GM12878 (cell line): Measurements from ENCODE around the gene C4B. TPM values are rescaled to one million over a fixed set of nuclear protein-coding genes. Genes with fewer than 3 reads are reported as not detected.

ENCODE experiments used
- ATAC-seq: fragments of 200-7000 bp; cut with Tn5 transposase; 3 replicates; pipeline ENCODE4 v1.9.1; 2020; ENCODE audit warnings: mild to moderate bottlenecking, moderate library complexity
- BruUV-seq: library from RNA; stranded (reverse); fragments of 400-500 nt; replicated peaks from 2 replicates; lab custom pipeline; 2021; lab: Mats Ljungman, UMichigan
- CTCF ChIA-PET: fragments of 300-600 bp; sonication (Branson Sonifier 250); formaldehyde crosslinking; extraction: SDS; loops from one replicate; lab custom pipeline; 2021; ENCODE audit warnings: inconsistent platforms; lab: Yijun Ruan, JAX
- POLR2A ChIA-PET: fragments of 350-600 bp; formaldehyde crosslinking; extraction: SDS; loops from one replicate; lab custom pipeline; 2021; ENCODE audit warnings: inconsistent platforms; lab: Charles Lee
- RAD21 ChIA-PET: fragments of 300-600 bp; sonication (Branson Sonifier 250); formaldehyde crosslinking; loops from one replicate; lab custom pipeline; 2023; ENCODE audit warnings: antibody characterized with exemption; ENCODE audit not compliant: unreplicated experiment; lab: Charles Lee
- SMC1A ChIA-PET: fragments of 300-600 bp; sonication (Branson Sonifier 250); formaldehyde crosslinking; loops from one replicate; lab custom pipeline; 2023; ENCODE audit not compliant: unreplicated experiment, uncharacterized antibody; lab: Charles Lee
- DNase-seq: peaks from one replicate; pipeline ENCODE4 v3.0.0-alpha.2; 2011; ENCODE audit warnings: low read depth, low spot score
- FAIRE-seq: peaks from 3 replicates; lab custom pipeline; 2011; peaks lifted over from hg19 to GRCh38; lab: Jason Lieb, UNC
- H2AFZ ChIP-seq: 2 replicates; pipeline ENCODE4 v1.6.0; 2011; ENCODE audit warnings: low read depth, low read length, control low read depth; ENCODE audit not compliant: control insufficient read depth
- H3K27ac ChIP-seq: 2 replicates; pipeline ENCODE4 v1.5.1; 2011; ENCODE audit warnings: control low read depth; ENCODE audit not compliant: control insufficient read depth, insufficient read depth
- H3K27me3 ChIP-seq, 2 experiments: replicated peaks in 1 of 2; 2 replicates each; pipeline versions ENCODE4 v1.6.0 to v1.6.1; 2011; ENCODE audit warnings: low read length in 1 of 2; ENCODE audit not compliant: control insufficient read depth in 2 of 2, insufficient read depth in 2 of 2
- H3K36me3 ChIP-seq, 2 experiments: 2 replicates each; pipeline ENCODE4 v1.5.1; 2011; ENCODE audit warnings: low read length in 1 of 2; ENCODE audit not compliant: control insufficient read depth in 2 of 2, insufficient read depth in 2 of 2
- H3K4me1 ChIP-seq: 2 replicates; pipeline ENCODE4 v1.6.1; 2011; ENCODE audit warnings: mild to moderate bottlenecking, low read length, moderate library complexity, mixed read lengths; ENCODE audit not compliant: control insufficient read depth, insufficient read depth
- H3K4me2 ChIP-seq: 2 replicates; pipeline ENCODE4 v1.6.0; 2011; ENCODE audit warnings: control low read depth; ENCODE audit not compliant: control insufficient read depth, insufficient read depth
- H3K4me3 ChIP-seq: fragments of 200-600 bp; sonication (generic); 2 replicates; pipeline ENCODE4 v1.5.1; 2016
- H3K79me2 ChIP-seq: 2 replicates; pipeline ENCODE4 v1.6.0; 2011; ENCODE audit warnings: low read length; ENCODE audit not compliant: control insufficient read depth, insufficient read depth
- H3K9ac ChIP-seq: 2 replicates; pipeline ENCODE4 v1.8.0; 2011; ENCODE audit warnings: low read length, control low read depth, mixed read lengths; ENCODE audit not compliant: control insufficient read depth, insufficient read depth
- H3K9me3 ChIP-seq: replicated peaks from 3 replicates; pipeline ENCODE4 v1.5.1; 2011; ENCODE audit warnings: mild to moderate bottlenecking, low read length; ENCODE audit not compliant: control insufficient read depth, insufficient read depth
- H4K20me1 ChIP-seq: 2 replicates; pipeline ENCODE4 v1.6.0; 2011; ENCODE audit not compliant: control insufficient read depth, insufficient read depth
- CBX3 ChIP-seq: fragments of 200-600 bp; sonication (generic); IDR thresholded peaks from 2 replicates; pipeline ENCODE4 v1.6.1; 2016; ENCODE audit warnings: low read depth, borderline replicate concordance
- CEBPB ChIP-seq, 2 experiments: fragments of 150-350 bp in 1 of 2; IDR thresholded peaks; 2 replicates each; pipeline ENCODE4 v1.6.1; 2012 to 2014; ENCODE audit warnings: low read depth in 2 of 2, low read length in 2 of 2, borderline replicate concordance in 1 of 2, inconsistent platforms in 1 of 2
- CHD1 ChIP-seq: IDR thresholded peaks from 2 replicates; pipeline ENCODE4 v1.6.1; 2012; ENCODE audit warnings: low read depth, low read length, improper control_type of control experiment
- CREM ChIP-seq: IDR thresholded peaks from 2 replicates; pipeline ENCODE4 v1.6.1; 2014; ENCODE audit warnings: antibody characterized with exemption, low read depth
- DPF2 ChIP-seq: fragments of 450-650 bp; IDR thresholded peaks from 2 replicates; pipeline ENCODE4 v1.6.1; 2017; ENCODE audit warnings: mild to moderate bottlenecking
- MXI1 ChIP-seq: fragments of 150-350 bp; IDR thresholded peaks from 2 replicates; pipeline ENCODE4 v1.6.1; 2011; ENCODE audit warnings: low read depth, mild to moderate bottlenecking, inconsistent platforms, low read length, improper control_type of control experiment
- NFIC ChIP-seq: IDR thresholded peaks from 2 replicates; pipeline ENCODE4 v1.6.1; 2012; ENCODE audit warnings: low read depth, mild to moderate bottlenecking, inconsistent platforms, low read length, moderate library complexity
- NFXL1 ChIP-seq: fragments of 450-650 bp; IDR thresholded peaks from 2 replicates; pipeline ENCODE4 v1.6.1; 2017; ENCODE audit warnings: antibody characterized with exemption, mild to moderate bottlenecking, borderline replicate concordance
- NR2F1 ChIP-seq: fragments of 450-650 bp; conservative IDR thresholded peaks from 2 replicates; pipeline ENCODE4 v1.6.1; 2017; ENCODE audit warnings: mild to moderate bottlenecking
- RB1 ChIP-seq: fragments of 450-650 bp; formaldehyde crosslinking; IDR thresholded peaks from 2 replicates; pipeline ENCODE4 v1.6.1; 2017; ENCODE audit warnings: mild to moderate bottlenecking, borderline replicate concordance
- SMARCA5 ChIP-seq: fragments of 450-650 bp; IDR thresholded peaks from 2 replicates; pipeline ENCODE4 v1.6.1; 2017; ENCODE audit warnings: mild to moderate bottlenecking
- SPI1 ChIP-seq: IDR thresholded peaks from 2 replicates; pipeline ENCODE4 v1.6.1; 2011; ENCODE audit warnings: low read depth, mild to moderate bottlenecking, low read length, moderate library complexity, borderline replicate concordance; ENCODE audit not compliant: insufficient read depth
- ZBTB40 ChIP-seq: fragments of 450-650 bp; IDR thresholded peaks from 2 replicates; pipeline ENCODE4 v1.6.1; 2016; ENCODE audit warnings: mild to moderate bottlenecking, moderate library complexity, borderline replicate concordance
- ZNF24 ChIP-seq: fragments of 450-650 bp; IDR thresholded peaks from 2 replicates; pipeline ENCODE4 v1.6.1; 2017; ENCODE audit warnings: antibody characterized with exemption, mild to moderate bottlenecking
- ZNF622 ChIP-seq: fragments of 450-650 bp; IDR thresholded peaks from 2 replicates; pipeline ENCODE4 v1.6.1; 2017; ENCODE audit warnings: mild to moderate bottlenecking, inconsistent platforms
- WGBS: methylation state at CpG from one replicate; pipeline ENCODE4 v1.1.6; 2016; ENCODE audit warnings: low lambda C conversion rate; ENCODE audit not compliant: insufficient replicate concordance, insufficient coverage; ENCODE audit errors: missing lambda C conversion rate; 5-methylcytosine and 5-hydroxymethylcytosine counted together
- in situ Hi-C: fragments of 300-500 bp; cut with MboI; formaldehyde crosslinking; loops from 9 replicates; pipeline ENCODE4 v1.14.3; 2018; ENCODE audit warnings: mixed read lengths
- intact Hi-C: fragments of 100-400 bp; cut with micrococcal nuclease; formaldehyde crosslinking; loops from one replicate; pipeline ENCODE4 v1.14.2; 2022; ENCODE audit not compliant: unreplicated experiment
- polyA plus RNA-seq, 11 experiments: library from polyadenylated mRNA; depleted of rRNA in 4 of 11; unstranded in 6 of 11; stranded (reverse) in 5 of 11; fragments of >200 nt; fragmentation: Nextera tagmentation in 4 of 11; fragmentation: Illumina TruSeq in 1 of 11; extraction: Ambion mirVana in 4 of 11; extraction: Trizol in 1 of 11; gene quantifications; 1 replicate in 1 of 11; 2 replicates in 10 of 11; pipeline versions ENCODE4 v1.2.1 to v1.2.3, GENCODE V29; 2011 to 2016; ENCODE audit warnings: inconsistent platforms in 2 of 11, missing spikeins in 2 of 11, low read depth in 1 of 11
- total RNA-seq, 4 experiments: library from RNA; depleted of rRNA in 3 of 4; stranded (reverse); fragments of >200 nt in 3 of 4; fragmentation: Illumina TruSeq in 1 of 4; extraction: Trizol in 1 of 4; gene quantifications; 2 replicates each; pipeline versions ENCODE4 v1.2.1 to v1.2.3, GENCODE V29; 2013 to 2021

The C4B gene
- total and polyA plus RNA-seq, 10 of the 15 experiments (the other 5 are each of a cell fraction or from before 2014, with no cell fraction given) = 0.13 to 5.6 (median 1.7) TPM; not detected in 1

GRCh38 chr6:32069460-32069859 is 54.9 kb downstream of the C4B start:
- CTCF ChIA-PET = interaction anchor here (0.6 kb wide), 1 partner anchor 117 kb away, joined by 3 read pairs; no protein-coding TSS in a partner anchor
- SMC1A ChIA-PET = no interaction called here
- Histone ChIP-seq H3K27ac (no peak overlapping the region), H4K20me1 (no peaks in the 10 kb centered on the region), H3K27me3 (peaks cover 0 to 3% of the 10 kb centered on the region in 2 experiments; a peak in 2 of 4 replicates), H3K4me1 (no peaks in the 10 kb centered on the region), H3K4me3 (no peak overlapping the region), H3K9me3 (no peaks in the 10 kb centered on the region), H3K9ac (no peak overlapping the region), H3K4me2 (no peak overlapping the region), H3K36me3 (no peaks in the 10 kb centered on the region), H2AFZ (no peak overlapping the region), H3K79me2 (no peaks in the 10 kb centered on the region)
- WGBS = 47% methylated on average over 17 of the region's 17 CpGs
- RAD21 ChIA-PET = no interaction called here
- no TSS peak for BruUV-seq
- TF ChIP-seq NFXL1 (no peak), RB1 (no peak), SMARCA5 (no peak), CREM (no peak)
- POLR2A ChIA-PET = no interaction called here
- FAIRE-seq (no peak), DNase-seq (no peak), ATAC-seq (no peak)
- intact Hi-C loops = no loop called here
- in situ Hi-C loops = no loop called here

GRCh38 chr6:32069878-32070515 is 55.4 kb downstream of the C4B start:
- POLR2A ChIA-PET = no interaction called here
- Histone ChIP-seq H3K36me3 (no peaks in the 10 kb centered on the region), H3K9ac (no peak overlapping the region), H3K27ac (no peak overlapping the region), H3K4me1 (no peaks in the 10 kb centered on the region), H3K4me3 (no peak overlapping the region), H4K20me1 (no peaks in the 10 kb centered on the region), H2AFZ (no peak overlapping the region), H3K9me3 (no peaks in the 10 kb centered on the region), H3K27me3 (peaks cover 0 to 3% of the 10 kb centered on the region in 2 experiments; a peak in 2 of 4 replicates), H3K79me2 (no peaks in the 10 kb centered on the region), H3K4me2 (no peak overlapping the region)
- no TSS peak for BruUV-seq
- SMC1A ChIA-PET = no interaction called here
- no peak for DNase-seq
- intact Hi-C loops (no loop called here), in situ Hi-C loops (no loop called here)
- ATAC-seq = no peak
- WGBS = 39% methylated on average over 24 of the region's 24 CpGs
- CTCF ChIA-PET = no interaction called here
- RAD21 ChIA-PET = no interaction called here
- FAIRE-seq = no peak
- TF ChIP-seq SPI1 (no peak), ZNF24 (no peak), CEBPB (IDR thresholded peaks at IDR 0.05; ENCODE audit: borderline replicate concordance in 1 of 2, low read depth in 2 of 2, low read length in 2 of 2) (no peak), NFXL1 (no peak), CHD1 (no peak), CBX3 (no peak), NFIC (no peak), DPF2 (no peak), MXI1 (no peak), NR2F1 (no peak), ZBTB40 (no peak), ZNF622 (no peak)
